HG03045 (cell line): ENCODE data around the gene TMEM178A.
"Not testable (repeated sequence)": the region's sequence is repeated elsewhere in the genome, so short reads cannot be mapped to it uniquely, and the experiment has no call there.

ENCODE experiments used
- ATAC-seq: cut with Tn5 transposase; IDR thresholded peaks from one replicate; pipeline ENCODE4 v1.9.1; 2021; ENCODE audit warnings: mild to moderate bottlenecking, moderate library complexity; ENCODE audit not compliant: unreplicated experiment

The TMEM178A gene

GRCh38 chr2:39647104-39647765, 18.5 kb upstream of the TMEM178A start:
- ATAC-seq: no peak

GRCh38 chr2:39648580-39648979, 17.1 kb upstream of the TMEM178A start:
- ATAC-seq: no peak

GRCh38 chr2:39649511-39649910, 16.2 kb upstream of the TMEM178A start:
- no peak for ATAC-seq

- no peak for ATAC-seq
Observed at GRCh38 chr2:39650468-39650867, 15.2 kb upstream of the TMEM178A start.

- ATAC-seq: not testable (repeated sequence)
Observed at GRCh38 chr2:39656215-39656614, 9.5 kb upstream of the TMEM178A start.

GRCh38 chr2:39657287-39657937, 8.3 kb upstream of the TMEM178A start:
- no peak for ATAC-seq

GRCh38 chr2:39658371-39658770, 7.3 kb upstream of the TMEM178A start:
- ATAC-seq: no peak

- ATAC-seq: no peak
Observed at GRCh38 chr2:39659765-39660611, 5.7 kb upstream of the TMEM178A start.

- no peak for ATAC-seq
Observed at GRCh38 chr2:39660612-39661236, 5.0 kb upstream of the TMEM178A start.

GRCh38 chr2:39661826-39662225, 3.9 kb upstream of the TMEM178A start:
- no peak for ATAC-seq

- ATAC-seq: no peak
Observed at GRCh38 chr2:39663187-39663930, 2.4 kb upstream of the TMEM178A start.

GRCh38 chr2:39664232-39664887, 1.4 kb upstream of the TMEM178A start:
- no peak for ATAC-seq

- ATAC-seq: no peak
Observed at GRCh38 chr2:39664888-39665591, 677 bp upstream of the TMEM178A start.

GRCh38 chr2:39666491-39667101, 879 bp downstream of the TMEM178A start:
- ATAC-seq: no peak

- no peak for ATAC-seq
Observed at GRCh38 chr2:39667104-39667885, 1.6 kb downstream of the TMEM178A start.

- ATAC-seq: no peak
Observed at GRCh38 chr2:39667886-39668276, 2.2 kb downstream of the TMEM178A start.

- ATAC-seq: no peak
Observed at GRCh38 chr2:39668576-39669080, 2.9 kb downstream of the TMEM178A start.

GRCh38 chr2:39671604-39672003, 5.9 kb downstream of the TMEM178A start:
- ATAC-seq: no peak
